Omental fat pad (tissue), 4 donors: ENCODE measurements around the gene PRDM16. TPM values are rescaled to one million over a fixed set of nuclear protein-coding genes. Genes with fewer than 3 reads are reported as not detected.

ENCODE experiments used
- ATAC-seq: fragments of 150-250 bp; one replicate; pipeline ENCODE4 v1.9.1; 2016; ENCODE audit warnings: mild to moderate bottlenecking, moderate library complexity; ENCODE audit not compliant: low FRiP score
- DNase-seq: peaks from one replicate; pipeline ENCODE4 v3.0.0-alpha.2; 2019; ENCODE audit warnings: low spot score
- CTCF ChIP-seq, 3 donors: fragments of 450-650 bp; IDR thresholded peaks; one replicate each; pipeline ENCODE4 v1.5.1; 2016 to 2017; ENCODE audit warnings: antibody characterized with exemption in 3 of 3, mild to moderate bottlenecking in 3 of 3, moderate library complexity in 2 of 3
- total RNA-seq, 4 donors: library from RNA; depleted of rRNA; stranded (reverse); fragments of >200 nt; gene quantifications; one replicate each; pipeline ENCODE4 v1.1.0, GENCODE V29; 2016

Gene PRDM16
- total RNA-seq, 4 donors from 2014 or later, result 0.19 to 3.8 (median 1.8) TPM

- DNase-seq, result no peak
- no peak for ATAC-seq
- TF ChIP-seq CTCF (IDR thresholded peaks at IDR 0.05), result no peak
These were observed 32.3 kb upstream of the PRDM16 start for GRCh38 chr1:3036447-3037280.

- ATAC-seq (no peak), DNase-seq (no peak)
- no peak for TF ChIP-seq CTCF (IDR thresholded peaks at IDR 0.05)
These were observed 31.5 kb upstream of the PRDM16 start for GRCh38 chr1:3037281-3038040.

- no peak for DNase-seq
- ATAC-seq, result no peak
- TF ChIP-seq CTCF (IDR thresholded peaks at IDR 0.05), result no peak
These were observed 30.9 kb upstream of the PRDM16 start for GRCh38 chr1:3038113-3038551.

GRCh38 chr1:3038571-3039181 lies 30.3 kb upstream of the PRDM16 start:
- DNase-seq (no peak), ATAC-seq (peak; percentile 34)
- TF ChIP-seq CTCF (IDR thresholded peaks at IDR 0.05), result no peak

- DNase-seq (no peak), ATAC-seq (no peak)
These were observed 29.0 kb upstream of the PRDM16 start for GRCh38 chr1:3040004-3040403.

GRCh38 chr1:3042481-3042880 lies 26.5 kb upstream of the PRDM16 start:
- no peak for TF ChIP-seq CTCF (IDR thresholded peaks at IDR 0.05)
- ATAC-seq (no peak), DNase-seq (no peak)

More at GRCh38 chr1:3040004-3040403, 29.0 kb upstream of the PRDM16 start:
- no peak for TF ChIP-seq CTCF (IDR thresholded peaks at IDR 0.05)
